GM23248 (cell line): ENCODE data around the gene OMA1.

Experiments used
- EZH2 ChIP-seq: fragments of 200-600 bp; sonication (generic); IDR thresholded peaks from 2 replicates; pipeline ENCODE4 v1.6.1; 2018; ENCODE audit warnings: antibody characterized with exemption, mild to moderate bottlenecking; ENCODE audit not compliant: insufficient read depth, poor library complexity, severe bottlenecking
- EZH2phosphoT487 ChIP-seq: fragments of 200-600 bp; sonication (generic); IDR thresholded peaks from 2 replicates; pipeline ENCODE4 v1.6.1; 2018; ENCODE audit warnings: antibody characterized with exemption, moderate library complexity, mild to moderate bottlenecking, low read depth; ENCODE audit not compliant: insufficient read depth

- TF ChIP-seq EZH2 (no peak), EZH2phosphoT487 (no peak)
Observed at GRCh38 chr1:58505286-58505685, 41.2 kb downstream of the OMA1 start.
